ENCODE data around the gene RPL31.
"Not testable (repeated sequence)": the region's sequence is repeated elsewhere in the genome, so short reads cannot be mapped to it uniquely, and the experiment has no call there.

Gene RPL31

DNA sequence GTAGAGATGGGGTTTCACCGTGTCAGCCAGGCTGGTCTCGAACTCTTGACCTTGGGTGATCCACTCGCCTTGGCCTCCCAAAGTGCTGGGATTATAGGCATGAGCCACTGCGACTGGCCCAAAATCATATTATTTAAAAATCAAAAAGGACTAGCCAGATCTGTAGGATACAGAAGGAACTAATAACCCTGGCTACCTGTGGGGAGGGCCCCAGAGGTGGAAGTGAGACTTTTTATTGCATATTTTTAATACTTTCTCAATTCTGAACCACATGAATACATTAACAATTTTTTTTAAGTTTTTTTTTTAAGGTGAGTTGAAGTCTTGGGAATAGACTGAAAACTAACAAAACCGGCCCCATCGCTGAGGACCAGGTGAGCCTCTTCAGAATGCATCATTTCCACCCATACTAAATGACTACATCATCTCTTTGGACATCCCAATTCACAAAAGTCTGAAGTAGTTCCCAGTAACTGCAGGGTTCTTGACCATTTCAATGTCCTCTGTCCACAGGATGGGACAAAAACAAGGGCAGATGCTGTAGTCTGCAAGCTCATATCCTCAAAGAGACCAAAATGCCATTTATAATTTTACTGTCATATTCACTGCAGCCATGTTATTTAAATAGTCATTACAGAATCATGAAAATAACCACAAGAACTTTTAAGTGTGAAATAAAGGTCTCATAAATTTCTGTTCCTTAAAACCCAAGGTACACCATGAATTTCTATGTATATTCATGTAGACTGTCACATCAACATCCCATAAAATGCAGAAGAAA, 21.4 kb downstream of the RPL31 start:
- in situ Hi-C loops (cut with HindIII; ENCODE audit: low sequenced_read_pairs): no loop called here

DNA sequence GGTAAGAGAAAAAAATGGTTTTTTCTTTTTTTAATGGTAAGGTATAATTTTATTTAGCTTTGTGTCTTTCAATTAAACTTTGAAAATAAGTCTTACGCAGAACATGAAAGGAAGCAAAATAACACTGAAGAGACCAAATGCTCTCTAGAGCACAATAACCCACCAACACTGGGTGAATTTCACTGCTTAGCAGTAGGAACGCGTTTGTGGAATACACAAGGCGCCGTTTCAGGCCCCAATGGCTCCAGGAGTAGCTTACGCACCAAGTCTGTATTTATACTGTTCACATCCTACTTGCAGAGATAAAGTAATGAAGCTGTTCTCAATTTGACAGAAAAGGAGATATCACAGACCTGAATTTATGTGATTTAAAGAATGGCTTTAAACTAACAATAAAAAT, 23.5 kb downstream of the RPL31 start:
- in situ Hi-C loops (cut with HindIII; ENCODE audit: low sequenced_read_pairs): loop anchor here (25.0 kb wide), 1 partner anchor 187 kb away; no protein-coding TSS in a partner anchor

DNA sequence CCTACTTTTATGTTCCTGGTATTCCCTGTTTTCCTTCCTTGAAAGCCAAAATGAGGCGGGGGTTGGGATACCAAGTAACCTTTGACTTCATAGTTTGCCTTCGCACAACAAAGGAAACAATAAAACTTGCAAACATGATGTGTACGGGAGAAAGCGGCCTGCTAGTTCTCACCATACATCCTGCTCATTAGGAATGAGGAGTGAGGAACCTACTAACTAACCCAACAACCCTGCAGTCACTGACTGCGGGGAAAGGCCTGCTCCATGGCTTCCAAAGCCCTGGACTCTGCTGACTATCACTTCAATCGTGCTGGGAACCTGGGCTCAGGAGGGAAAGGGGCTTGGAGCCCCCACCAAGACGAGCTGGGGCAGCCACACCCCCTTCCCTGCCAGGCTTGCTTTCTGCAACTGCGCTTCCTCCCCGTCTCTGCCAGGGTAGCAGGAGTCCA, 24.2 kb downstream of the RPL31 start:
- in situ Hi-C loops (cut with HindIII; ENCODE audit: low sequenced_read_pairs): loop anchor here (25.0 kb wide), 1 partner anchor 186 kb away; no protein-coding TSS in a partner anchor

DNA sequence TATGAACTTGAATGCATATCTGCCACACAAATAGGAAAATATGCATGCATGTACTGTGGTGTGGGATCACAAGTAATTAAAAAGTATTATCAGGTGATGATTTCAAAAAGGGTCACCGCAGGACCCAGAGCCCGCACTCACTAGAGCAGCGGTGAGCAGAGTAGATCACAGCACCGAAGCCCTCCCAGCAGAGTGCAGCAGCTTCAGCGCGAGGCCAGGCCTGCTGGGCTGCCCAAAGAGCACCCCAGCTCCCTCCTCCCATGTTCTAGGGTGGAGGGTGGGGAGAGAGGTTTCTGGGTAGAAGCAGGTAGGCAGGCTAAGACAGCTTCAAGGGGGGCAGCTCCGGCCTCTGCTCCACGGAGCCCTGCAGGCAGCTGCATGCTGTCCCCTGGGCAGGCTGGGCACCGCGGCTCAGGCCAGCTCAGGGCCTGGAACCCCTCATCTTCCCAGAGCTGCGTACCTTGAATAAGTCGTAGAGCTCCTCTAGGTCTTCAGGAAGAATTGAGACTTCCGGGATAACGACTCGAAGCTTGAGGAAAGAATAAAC, 24.9 kb downstream of the RPL31 start:
- in situ Hi-C loops (cut with HindIII; ENCODE audit: low sequenced_read_pairs): loop anchor here (25.0 kb wide), 1 partner anchor 185 kb away; no protein-coding TSS in a partner anchor

DNA sequence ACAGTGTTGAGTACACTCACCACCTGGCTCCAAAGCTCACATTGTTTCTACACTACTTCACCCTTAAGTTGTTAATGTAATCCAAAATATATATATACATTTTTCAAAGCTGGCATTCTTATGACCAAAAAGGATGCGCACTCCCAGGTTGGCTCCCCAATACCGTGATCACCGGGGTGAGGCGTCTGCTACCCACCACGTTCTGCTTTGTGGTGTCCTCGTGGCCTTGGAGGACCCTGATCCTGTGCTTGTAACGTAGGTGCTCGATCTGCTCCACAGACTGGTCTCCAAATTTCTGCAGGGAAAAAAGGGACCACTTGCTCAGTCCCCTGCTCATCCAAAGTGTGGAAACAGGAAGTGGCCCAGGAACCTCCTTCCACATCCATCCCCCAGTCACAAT, 25.8 kb downstream of the RPL31 start:
- in situ Hi-C loops (cut with HindIII; ENCODE audit: low sequenced_read_pairs): loop anchor here (25.0 kb wide), 1 partner anchor 184 kb away; no protein-coding TSS in a partner anchor

DNA sequence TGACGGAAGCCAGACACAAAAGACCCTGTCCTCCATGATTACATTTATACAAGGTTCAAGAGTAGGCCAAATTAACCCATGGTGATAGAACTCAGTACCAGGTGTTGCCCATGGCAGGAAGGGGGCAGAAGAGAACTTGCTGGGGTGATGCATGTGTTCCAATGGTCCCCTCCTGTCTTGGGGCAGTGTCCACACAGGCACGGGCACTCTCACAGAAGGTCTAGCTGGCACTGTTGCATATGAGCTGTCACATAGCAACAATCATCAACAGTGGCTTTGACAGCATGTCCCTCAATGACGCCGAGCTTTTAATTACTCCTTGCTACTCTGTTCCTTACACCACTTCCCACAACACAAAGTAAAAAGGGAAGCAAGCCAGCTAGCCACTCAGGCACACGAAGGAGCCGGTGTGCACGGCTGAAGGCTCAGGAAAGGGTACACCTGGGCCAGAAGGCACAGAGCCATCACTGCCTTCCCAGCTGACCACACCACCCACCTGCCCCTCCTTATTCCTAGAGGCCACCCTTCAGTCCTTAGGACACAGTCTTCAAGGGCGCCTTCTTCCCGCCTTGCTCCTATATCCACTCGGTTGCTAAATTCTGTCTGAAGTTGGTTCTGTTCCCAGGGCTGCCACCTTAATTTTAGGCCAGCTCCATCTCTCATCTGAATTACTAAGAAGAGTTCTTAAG, 28.9 kb downstream of the RPL31 start:
- in situ Hi-C loops (cut with HindIII; ENCODE audit: low sequenced_read_pairs): loop anchor here (25.0 kb wide), 1 partner anchor 181 kb away; no protein-coding TSS in a partner anchor

DNA sequence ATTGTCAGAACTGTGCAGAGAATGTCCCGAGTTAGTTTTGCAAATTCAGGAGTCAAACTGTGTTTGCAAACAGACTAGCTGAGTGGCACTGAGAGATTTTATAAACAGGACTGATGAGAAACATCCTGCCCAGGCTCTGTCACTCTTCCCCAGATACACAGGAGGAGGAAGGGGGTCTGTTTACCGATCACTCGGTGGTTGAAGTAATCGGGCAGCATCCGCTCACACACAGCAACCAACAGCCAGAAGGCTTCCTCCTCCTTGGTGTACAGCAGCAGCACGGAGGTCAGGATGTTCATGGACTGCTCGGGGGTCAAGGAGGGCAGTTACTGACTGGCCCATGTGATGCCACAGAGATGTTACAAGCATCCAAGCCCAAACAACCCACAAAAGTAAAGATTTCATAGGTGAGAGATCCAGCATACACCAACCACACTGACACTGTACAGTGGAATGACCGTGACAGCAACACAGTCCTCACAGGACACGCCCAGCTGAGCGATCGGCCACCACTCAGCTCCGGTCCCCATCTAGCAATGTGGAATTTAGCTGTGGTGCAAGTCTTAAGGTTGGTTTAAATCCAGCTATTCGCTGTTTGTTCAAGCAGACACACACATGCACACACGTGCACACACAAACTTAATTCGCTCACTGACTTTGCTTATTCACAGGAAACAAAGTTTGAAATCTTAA, 30.1 kb downstream of the RPL31 start:
- in situ Hi-C loops (cut with HindIII; ENCODE audit: low sequenced_read_pairs): loop anchor here (25.0 kb wide), 1 partner anchor 180 kb away; no protein-coding TSS in a partner anchor

DNA sequence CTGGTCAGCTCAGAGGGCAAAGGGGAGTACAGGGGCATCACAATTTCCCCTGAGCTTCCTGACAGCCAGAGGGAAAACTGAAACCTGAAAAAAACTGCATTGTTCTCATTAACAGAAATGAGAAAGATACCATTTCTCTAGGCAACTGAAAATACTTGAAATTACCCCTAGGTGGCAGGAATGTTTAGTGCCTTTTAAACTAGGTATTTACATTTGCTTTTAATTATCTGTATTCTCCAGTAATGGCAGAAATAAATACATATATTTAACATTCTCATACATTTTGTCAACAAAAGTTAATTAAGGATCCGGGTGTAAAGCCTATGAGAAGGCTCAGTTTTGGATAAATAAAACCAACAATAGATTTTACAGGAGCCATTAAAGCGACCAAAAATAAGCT, 34.5 kb downstream of the RPL31 start:
- in situ Hi-C loops (cut with HindIII; ENCODE audit: low sequenced_read_pairs): loop anchor here (25.0 kb wide), 1 partner anchor 176 kb away; no protein-coding TSS in a partner anchor

DNA sequence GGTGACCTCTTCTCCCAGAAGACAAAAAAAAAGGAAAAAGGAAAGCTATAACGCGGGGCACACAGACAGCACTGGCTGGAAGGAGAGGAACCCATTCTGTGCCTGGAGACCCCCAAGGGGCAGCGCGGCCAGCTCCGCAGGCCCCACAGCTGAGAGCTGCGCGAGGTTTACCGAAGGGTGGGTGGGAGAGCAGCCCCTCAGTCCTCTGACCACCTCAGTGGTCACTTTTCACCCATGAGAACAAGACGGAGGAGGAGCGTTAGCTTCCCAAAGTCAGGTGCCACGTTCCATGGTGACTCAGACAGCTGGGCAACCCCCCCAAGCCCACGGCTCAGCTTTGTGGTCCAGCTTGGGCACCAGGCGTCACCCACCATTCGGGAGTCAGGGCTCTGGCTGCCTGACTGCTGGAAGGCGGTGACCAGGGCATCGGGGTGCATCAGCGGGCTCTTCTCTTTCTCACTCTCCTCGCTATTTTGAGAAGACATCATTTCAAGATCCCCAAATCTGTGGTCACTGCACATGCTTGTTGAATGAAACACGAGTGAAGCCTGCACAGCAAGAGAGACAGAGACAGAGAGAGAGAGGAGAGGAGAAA, 35.2 kb downstream of the RPL31 start:
- in situ Hi-C loops (cut with HindIII; ENCODE audit: low sequenced_read_pairs): loop anchor here (25.0 kb wide), 1 partner anchor 175 kb away; no protein-coding TSS in a partner anchor

DNA sequence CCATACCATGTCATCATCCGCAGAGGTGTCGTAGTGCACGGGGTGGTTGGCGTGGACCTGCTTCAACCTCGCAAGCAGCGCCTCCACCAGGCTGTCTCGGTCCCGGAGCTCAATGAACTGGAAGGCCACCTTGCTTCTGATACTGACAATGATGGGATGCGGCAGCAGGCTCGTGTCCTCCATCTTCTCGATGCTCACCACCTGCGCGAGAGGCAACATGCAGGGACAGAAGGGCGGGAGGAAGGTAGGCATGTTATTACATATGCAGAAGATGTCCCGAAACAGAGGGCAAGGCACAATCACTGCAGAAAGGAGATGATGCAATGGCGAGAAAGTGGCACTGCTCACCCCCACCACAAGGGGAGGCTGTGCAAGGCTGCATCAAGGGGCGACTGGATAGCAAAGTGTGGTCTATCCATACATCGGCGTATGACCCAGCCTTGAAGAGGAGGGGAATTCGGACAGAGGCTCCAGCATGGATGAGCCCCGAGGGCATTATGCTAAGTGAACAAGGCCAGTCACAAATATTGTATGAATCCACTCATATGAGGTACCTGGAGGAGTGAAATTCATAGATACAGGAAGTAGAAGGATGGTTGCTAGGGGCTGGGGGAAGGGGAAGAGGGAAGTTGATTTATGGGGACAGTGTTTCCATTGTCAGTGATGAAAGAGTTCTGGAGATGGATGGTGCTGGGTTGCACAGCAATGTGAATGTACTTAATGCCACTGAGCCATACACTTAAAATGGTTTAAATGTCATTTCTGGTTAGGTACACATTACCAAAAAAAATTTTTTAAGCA, 36.6 kb downstream of the RPL31 start:
- in situ Hi-C loops (cut with HindIII; ENCODE audit: low sequenced_read_pairs): loop anchor here (25.0 kb wide), 1 partner anchor 174 kb away; no protein-coding TSS in a partner anchor

DNA sequence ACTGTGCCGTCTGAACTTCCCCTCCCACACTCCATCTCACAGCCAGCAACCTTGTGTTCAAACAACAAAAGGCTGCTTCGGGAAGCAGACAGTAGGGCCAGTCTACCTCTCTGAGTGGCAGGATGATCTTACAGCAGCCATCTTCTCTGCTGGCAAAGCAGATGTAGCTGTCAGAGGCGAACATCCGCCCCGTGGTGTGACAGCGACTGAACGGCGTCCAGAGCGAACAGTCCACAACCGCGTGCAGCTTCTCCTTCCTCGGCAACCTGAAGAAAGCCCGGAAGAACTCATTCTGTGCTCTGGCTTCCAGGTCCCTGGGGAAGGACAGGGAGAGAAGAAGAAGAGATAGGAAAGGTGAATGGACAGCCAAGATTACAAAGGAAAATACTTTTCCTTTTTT, 38.0 kb downstream of the RPL31 start:
- in situ Hi-C loops (cut with HindIII; ENCODE audit: low sequenced_read_pairs): loop anchor here (25.0 kb wide), 1 partner anchor 172 kb away; no protein-coding TSS in a partner anchor

DNA sequence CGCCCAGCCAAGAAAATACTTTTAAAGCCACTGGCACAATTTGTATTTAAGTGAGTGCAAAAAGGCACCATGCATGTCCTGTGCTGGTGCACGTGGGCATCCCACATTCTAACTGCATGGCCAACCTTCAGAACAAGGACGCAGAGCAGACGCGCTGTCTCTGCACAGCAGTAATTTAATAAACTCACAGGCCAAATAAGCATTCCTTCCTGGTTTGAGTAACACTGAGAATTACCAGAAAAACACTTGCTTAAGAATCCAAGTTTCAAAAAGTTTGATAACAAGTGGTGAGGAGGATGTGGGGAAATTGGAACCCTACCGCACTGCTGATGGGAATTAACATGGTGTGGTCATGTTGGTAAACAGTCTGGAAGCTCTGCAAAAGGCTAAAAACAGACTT, 38.7 kb downstream of the RPL31 start:
- in situ Hi-C loops (cut with HindIII; ENCODE audit: low sequenced_read_pairs): loop anchor here (25.0 kb wide), 1 partner anchor 172 kb away; no protein-coding TSS in a partner anchor

DNA sequence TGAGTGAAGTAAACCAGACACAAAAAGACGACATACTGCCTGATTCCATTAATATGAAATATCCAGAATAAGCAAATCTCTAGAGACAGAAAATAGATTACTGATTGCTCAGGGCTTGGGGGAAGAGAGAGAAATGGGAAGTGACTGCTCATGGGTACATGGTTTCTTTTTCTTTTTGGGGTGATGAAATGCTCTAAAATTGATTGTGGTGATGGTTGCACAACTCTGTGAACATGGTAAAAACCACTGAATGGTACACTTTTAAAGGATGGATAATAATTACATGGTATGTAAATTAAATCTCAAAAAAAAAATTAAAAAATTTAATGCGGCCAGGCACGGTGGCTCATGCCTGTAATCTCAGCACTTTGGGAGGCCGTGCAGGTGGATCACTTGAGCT, 39.3 kb downstream of the RPL31 start:
- in situ Hi-C loops (cut with HindIII; ENCODE audit: low sequenced_read_pairs): loop anchor here (25.0 kb wide), 1 partner anchor 171 kb away; no protein-coding TSS in a partner anchor

DNA sequence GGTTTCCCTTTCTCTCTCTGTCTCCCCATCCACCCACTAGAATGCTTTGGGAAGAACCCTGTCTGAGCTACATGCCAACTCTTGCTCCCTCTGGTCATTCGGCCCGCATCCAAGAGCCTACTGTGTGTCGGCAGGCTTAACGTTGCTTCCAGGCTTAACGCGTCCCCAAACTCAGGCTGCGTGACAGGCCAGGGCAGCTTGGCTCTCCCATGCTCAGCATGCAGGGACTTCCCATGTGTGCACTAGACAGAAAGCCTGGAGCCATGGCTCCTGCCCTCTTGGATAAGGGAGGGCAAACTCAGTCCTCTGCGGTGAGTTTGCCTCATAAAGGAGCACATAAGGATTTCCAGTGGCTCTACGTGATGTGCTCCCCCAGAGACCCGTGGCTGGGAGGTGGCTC, 43.2 kb downstream of the RPL31 start:
- in situ Hi-C loops (cut with HindIII; ENCODE audit: low sequenced_read_pairs): loop anchor here (25.0 kb wide), 1 partner anchor 167 kb away; no protein-coding TSS in a partner anchor

DNA sequence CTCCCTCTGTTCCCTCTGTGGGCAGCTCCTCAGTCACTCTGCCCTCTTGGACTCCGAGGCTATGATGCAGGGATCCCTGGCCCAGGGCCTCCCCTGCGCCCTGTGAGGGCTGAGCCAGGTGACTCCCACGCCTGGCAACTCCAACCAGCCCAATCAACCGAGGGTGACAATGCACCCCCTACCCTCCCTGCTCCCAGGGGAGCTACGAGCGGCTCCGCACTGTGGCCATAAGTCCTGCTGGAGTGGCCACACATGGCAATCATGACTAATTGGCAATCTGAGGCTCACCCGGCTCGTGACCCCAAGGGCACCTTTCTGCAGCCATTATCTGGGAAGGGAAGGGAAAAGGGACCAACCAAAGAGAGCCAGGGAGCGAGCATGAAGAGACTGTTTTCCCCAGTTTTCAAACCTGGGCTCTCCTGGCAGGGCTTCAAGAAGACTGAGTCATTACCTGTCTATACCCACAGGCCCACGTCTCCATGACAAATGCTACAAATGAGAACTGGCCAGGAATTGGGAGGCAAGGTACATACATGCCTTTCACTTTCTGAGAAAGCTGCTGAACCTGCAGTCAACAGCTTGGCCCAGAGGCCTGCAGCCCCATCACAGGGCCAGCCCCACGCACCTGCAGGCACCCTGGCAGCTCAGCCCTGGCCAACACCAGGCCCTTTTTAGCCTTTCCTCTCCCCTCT, 45.1 kb downstream of the RPL31 start:
- in situ Hi-C loops (cut with HindIII; ENCODE audit: low sequenced_read_pairs): loop anchor here (25.0 kb wide), 1 partner anchor 165 kb away; no protein-coding TSS in a partner anchor

DNA sequence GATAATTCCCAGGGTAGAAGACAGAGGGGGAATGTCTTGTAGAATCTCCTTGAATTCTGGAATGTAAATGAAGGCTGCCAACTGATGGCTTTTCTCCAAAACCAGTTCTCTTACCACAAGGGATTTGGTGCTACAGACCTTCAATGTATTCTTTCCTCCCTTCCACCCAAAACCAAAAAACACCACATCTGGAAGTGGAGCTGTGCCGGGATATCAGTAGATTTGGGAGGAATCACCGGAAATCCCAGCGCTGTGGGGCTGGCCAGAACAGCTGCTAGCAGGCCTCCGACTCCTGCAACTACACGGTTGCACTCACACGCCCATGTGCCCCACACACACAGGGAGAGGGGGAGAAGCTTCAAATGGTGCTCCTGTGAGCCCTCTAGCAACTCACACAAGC, 45.7 kb downstream of the RPL31 start:
- in situ Hi-C loops (cut with HindIII; ENCODE audit: low sequenced_read_pairs): loop anchor here (25.0 kb wide), 1 partner anchor 165 kb away; no protein-coding TSS in a partner anchor

DNA sequence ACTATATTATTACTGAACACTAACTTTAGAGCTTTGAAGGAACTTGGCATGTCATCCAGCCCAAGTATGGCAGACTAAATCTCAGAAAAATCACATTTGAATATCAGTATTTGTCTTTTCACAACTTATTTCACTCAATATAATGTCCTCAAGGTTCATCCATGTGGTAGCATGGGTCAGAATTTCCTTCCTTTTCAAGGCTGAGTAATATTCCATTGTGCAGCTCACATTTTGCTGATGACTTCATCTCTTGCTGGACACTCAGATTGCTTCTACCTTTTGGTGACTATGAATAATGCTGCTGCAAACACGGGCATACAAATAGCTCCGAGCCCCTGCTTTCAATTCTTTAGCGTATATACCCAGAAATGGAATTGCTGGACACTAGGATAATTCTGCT, 46.7 kb downstream of the RPL31 start:
- in situ Hi-C loops (cut with HindIII; ENCODE audit: low sequenced_read_pairs): loop anchor here (25.0 kb wide), 1 partner anchor 164 kb away; no protein-coding TSS in a partner anchor

DNA sequence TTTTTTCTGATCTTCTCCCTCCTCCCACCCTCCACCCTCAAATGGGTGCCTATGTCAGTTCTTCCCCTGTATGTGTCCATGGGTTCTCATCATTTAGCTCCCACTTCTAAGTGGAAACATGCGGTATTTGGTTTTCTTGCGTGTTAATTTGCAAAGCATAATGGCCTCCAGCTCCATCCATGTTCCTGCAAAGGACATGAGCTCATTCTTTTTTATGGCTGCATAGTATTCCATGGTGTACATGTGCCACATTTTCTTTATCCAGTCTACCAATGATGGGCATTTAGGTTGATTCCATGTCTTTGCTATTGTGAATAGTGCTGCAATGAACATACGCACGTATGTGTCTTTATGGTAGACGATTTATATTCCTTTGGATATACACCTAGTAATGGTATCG, 48.8 kb downstream of the RPL31 start:
- in situ Hi-C loops (cut with HindIII; ENCODE audit: low sequenced_read_pairs): not testable (repeated sequence)

Measured in DLD1 (cell line).